C4-2B (cell line): ENCODE results near the gene PCNX3.

Experiments
- H3K27ac ChIP-seq: fragments of 450-650 bp; 2 replicates; pipeline ENCODE4 v1.5.1; 2017
- CTCF ChIP-seq: fragments of 450-650 bp; conservative IDR thresholded peaks from 2 replicates; pipeline ENCODE4 v1.5.1; 2017; ENCODE audit warnings: mild to moderate bottlenecking
- ZFX ChIP-seq: fragments of 450-650 bp; IDR thresholded peaks from 2 replicates; pipeline ENCODE4 v1.6.1; 2017

PCNX3 gene

DNA sequence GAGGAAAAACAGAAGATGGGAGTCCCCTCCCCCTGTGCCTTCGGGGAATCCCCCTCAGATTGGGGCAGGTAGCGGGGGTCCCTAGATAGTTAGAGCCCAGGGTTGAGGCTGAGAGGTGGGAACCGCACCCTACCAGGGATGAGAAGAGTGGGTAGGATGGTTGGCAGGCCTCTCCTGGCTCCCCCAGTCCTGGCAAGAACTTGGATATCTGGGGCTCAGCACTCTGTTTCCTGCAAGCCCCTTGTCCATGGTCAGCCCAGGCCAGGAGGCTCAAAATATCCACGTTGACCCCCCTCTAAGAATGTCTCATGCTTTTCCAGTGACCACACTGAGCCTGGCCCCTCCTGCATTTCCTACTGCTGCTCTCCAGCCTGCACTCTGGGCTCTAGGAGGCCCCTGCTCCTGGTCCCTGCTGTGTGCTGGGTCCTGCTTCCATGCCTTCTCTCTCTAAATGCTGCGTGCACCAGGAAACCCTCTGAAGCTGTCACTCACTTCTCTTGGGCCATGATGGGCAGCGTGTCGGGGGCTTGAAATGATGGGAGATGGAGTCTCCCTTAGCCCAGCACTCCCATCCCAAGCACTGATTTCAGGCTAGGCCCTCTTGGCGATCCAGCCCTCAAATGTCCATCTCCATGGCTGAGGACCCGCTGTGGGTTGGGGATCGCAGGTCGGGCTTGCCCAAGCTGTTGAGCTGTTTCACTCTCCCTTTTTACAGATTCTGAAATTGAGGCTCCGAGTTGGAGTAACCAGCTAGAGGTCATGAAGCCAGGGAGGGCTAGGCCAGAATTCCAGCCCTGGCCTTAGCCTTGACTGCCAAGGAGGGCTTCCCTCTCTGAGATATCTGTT is 3.6 kb upstream of the PCNX3 start:
- TF ChIP-seq ZFX (no peak), CTCF (no peak)
- peak overlapping the region; percentile 94; the same call in 1 of the 2 replicates for H3K27ac ChIP-seq

- TF ChIP-seq ZFX (no peak), CTCF (no peak)
- H3K27ac ChIP-seq, result peak overlapping the region; percentile 94; the same call in 1 of the 2 replicates
Observed at GRCh38 chr11:65612691-65613090, 2.9 kb upstream of the PCNX3 start.

DNA sequence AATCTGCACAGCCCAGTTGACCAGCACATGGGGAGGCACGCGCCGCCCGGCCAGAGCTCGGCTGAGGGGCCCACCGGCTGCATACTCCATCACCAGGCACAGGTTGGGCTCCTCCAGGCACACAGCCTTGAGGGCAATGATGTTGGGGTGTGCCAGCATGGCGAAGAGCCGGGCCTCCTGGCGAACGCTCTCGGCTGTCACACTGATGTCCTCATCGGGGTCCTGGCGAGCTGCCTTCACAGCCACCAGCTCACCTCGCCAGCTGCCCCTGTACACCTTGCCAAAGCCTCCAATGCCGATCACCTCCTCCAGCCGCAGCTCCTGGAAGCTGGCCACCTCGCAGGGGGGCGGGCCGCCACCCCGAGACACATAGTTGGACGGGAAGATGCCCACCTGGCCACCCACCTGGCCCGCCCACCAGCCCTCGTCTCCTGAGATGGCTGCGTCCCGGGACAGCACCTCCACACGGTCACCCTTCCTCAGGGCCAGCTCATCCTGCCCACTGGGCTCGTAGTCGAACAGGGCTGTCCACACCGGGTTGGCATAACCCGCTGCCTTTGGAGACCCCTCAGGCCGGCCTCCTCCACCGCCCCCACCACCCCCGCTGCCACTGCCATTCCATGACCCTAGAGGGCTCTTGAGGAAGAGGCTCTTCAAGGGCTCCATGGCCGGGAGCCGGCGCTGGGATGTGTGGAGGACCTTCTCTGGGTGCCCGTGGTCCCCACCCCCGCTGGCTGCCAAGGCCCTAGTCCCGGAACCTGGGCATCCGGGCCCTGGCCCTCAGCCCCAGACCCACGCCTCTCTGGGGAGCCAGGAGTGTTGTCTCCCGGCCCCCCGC is 2.3 kb upstream of the PCNX3 start:
- H3K27ac ChIP-seq, result peak overlapping the region; percentile 94
- no peak for TF ChIP-seq ZFX
- no peak for TF ChIP-seq CTCF

GRCh38 chr11:65615950-65616574 is 486 bp downstream of the PCNX3 start:
- TF ChIP-seq CTCF, result no peak
- TF ChIP-seq ZFX, result peak; percentile 78; the same call in 1 of the 2 replicates
- H3K27ac ChIP-seq, result peak overlapping the region; percentile 94

GRCh38 chr11:65616575-65617001 is 1.0 kb downstream of the PCNX3 start:
- H3K27ac ChIP-seq, result peak overlapping the region; percentile 94

DNA sequence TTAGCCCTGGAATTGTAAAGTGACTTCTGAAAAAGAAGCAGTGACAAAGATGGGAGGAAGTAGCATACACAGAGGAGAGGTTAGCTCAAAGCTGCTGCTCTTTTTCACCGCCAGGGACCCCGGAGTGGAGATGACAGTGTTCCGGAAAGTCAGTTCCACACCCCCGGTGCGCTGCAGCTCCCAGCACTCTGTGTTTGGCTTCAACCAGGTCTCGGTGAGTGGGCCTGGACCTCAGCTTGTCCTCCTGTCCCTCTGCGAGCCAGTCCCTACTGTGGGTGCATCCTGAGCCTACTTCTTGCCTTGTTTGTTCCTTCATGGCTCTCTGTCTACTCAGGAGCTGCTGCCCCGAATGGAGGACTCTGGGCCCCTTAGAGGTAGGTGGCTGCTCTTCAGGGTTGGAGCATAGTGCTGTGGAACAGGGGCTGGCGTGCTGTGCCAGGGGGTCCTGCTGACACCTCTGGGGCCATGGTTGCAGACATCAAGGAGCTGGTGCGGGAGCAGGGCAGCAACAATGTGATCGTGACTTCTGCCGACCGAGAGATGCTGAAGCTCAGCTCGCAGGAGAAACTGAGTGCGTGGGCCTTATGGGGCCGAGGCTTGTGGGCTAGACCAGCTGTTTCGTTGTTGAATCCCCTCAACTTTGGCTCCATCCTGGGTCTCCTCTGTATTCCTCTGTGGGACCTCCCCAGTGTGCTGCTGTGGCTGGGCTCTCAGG is 1.7 kb downstream of the PCNX3 start:
- peak overlapping the region; percentile 94 for H3K27ac ChIP-seq
- no peak for TF ChIP-seq ZFX
- no peak for TF ChIP-seq CTCF

More at GRCh38 chr11:65616575-65617001, 1.0 kb downstream of the PCNX3 start:
- TF ChIP-seq CTCF (no peak), ZFX (no peak)
